Measurements from ENCODE around the gene HDC.

The HDC gene

GRCh38 chr15:50252556-50252955 lies 13.0 kb downstream of the HDC start:
- DNase-seq (ENCODE audit: low read depth in 2 of 2), result no peak

DNA sequence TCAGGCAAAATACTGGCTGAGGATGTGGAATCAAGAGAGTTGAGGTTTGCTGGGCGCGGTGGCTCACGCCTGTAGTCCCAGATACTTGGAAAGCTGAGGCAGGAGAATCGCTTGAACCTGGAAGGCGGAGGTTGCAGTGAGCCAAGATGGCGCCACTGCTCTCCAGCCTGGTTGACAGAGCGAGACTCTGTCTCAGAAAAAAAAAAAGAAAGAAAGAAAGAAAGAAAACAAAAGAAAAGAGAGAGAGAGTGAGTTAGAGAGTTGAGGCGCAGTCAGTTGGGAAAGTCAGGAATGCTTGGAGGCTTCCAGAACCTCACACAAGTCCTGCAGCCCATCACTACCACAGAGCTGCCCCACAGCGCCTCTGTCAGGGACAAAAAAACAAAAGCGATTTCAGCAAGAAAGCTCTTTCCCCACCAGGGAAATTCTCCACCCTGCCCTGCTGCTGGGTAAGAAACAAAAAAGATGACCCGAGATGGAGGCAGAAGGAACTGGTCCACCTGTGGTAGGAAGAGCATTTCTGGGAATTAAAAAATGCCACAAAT lies 13.8 kb downstream of the HDC start:
- DNase-seq (ENCODE audit: low read depth in 2 of 2), result no peak

DNA sequence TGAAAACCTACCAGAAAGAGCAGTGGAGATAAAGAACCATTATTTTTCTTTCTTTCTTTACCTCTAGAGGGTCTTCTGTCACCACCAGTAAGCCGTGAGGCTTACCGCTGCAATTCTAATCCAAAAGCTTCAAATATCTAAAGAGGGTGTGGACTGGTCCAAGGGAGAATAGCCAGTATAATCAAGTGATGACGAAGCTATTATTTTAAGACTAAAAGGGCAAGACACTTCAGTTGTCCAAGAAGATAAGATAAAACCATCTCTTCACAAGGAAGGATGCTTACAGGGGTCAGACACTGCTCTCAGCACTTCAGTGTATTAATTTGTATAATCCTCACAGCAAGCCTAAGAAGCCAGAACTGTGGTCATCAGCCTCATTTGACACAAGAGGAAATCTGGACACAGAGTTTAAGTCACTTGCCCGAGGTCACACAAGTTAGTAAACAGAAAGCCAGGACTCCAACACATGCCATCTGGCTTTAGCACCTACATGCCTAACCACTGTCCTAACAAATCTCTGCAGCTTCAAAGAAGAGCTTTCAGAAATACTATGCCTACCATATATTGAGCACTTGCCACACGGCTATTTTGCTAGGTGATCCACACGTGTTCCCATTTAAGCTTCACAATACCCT lies 14.6 kb downstream of the HDC start:
- DNase-seq (ENCODE audit: low read depth in 2 of 2), result no peak

DNA sequence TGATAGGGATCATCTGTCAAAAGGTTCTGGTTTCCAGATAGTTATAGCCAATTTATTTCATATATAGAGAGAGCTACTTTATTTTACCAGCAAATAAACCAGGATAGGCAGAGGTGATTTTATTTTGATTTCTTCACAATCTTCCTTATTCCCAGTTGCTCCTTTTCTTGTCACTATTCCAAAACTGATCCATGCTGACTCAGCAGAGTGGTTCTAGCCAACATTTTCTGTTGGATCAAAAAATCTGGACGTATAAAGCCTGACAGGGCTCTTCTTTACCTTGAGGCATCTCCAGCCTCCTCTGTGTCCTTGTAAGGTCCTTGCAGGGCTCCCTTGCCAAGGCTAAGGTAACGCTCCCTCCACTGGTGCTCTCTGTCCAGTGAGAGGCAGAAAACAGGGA lies 15.8 kb downstream of the HDC start:
- no peak for DNase-seq (ENCODE audit: low read depth in 2 of 2)

- no peak for DNase-seq (ENCODE audit: low read depth in 2 of 2)
These were observed 16.4 kb downstream of the HDC start for GRCh38 chr15:50248994-50249582.

- no peak for DNase-seq (ENCODE audit: low read depth in 2 of 2)
These were observed 17.5 kb downstream of the HDC start for GRCh38 chr15:50247819-50248655.

- no peak for DNase-seq (ENCODE audit: low read depth in 2 of 2)
These were observed 18.9 kb downstream of the HDC start for GRCh38 chr15:50246631-50247030.

GRCh38 chr15:50244959-50245624 lies 20.4 kb downstream of the HDC start:
- no peak for DNase-seq (ENCODE audit: low read depth in 2 of 2)

GRCh38 chr15:50244153-50244552 lies 21.4 kb downstream of the HDC start:
- DNase-seq (ENCODE audit: low read depth in 2 of 2), result no peak

DNA sequence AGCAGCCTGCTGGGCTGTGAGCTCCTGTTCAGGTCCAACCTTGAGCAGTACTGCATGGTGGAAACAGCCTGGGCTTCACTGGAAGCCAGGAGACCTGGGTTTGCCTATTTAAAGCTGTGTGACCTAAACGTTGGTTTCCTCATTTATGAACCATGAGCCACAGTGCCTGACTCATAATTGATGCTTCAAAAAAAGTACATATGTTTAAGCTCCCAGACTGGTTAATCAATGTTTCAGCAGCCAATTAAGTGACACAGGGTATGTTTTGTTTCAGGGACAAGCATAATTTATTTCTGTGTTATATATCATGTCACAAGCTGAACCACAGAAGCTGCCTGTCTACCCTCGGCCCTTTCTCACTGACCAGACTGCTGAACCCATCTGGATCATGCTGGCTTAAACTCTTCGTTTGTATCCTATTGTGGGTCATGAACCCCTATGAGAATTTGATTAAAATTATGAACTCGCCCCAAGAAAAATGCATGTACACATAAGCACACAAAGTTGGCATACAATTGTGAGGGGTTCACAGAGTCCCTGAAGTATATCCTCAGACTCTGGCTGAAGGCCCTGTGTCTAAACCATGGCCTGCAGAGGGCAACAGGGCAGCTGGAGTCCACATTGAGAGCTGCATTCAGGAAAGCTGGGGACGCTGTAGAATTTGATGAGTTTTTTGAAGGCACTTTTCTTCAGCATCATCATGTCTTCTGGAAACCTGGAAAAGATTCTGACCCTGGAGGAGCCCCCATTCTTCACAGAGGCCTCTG lies 23.7 kb downstream of the HDC start:
- no peak for DNase-seq (ENCODE audit: low read depth in 2 of 2)

GRCh38 chr15:50238255-50238654 lies 27.3 kb downstream of the HDC start:
- DNase-seq (ENCODE audit: low read depth in 2 of 2), result no peak

DNA sequence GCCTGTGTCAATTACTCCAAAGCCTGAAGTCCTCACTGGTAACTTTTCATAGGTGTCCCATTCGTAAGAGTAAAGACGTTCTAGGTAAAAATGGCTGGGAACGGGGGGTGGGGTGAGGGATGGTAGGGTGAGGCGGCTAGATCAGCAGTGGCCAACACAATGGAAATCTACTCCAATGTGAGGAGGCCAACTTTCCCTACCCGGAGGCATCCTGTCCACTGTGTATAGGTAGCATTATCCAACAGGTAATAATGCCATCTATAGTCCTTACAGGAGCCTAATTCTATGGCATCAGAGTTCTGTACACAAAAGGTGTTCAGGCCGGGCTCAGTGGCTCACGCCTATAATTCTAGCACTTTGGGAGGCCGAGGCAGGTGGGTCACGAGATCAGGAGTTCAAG lies 29.1 kb downstream of the HDC start:
- no peak for DNase-seq (ENCODE audit: low read depth in 2 of 2)

DNA sequence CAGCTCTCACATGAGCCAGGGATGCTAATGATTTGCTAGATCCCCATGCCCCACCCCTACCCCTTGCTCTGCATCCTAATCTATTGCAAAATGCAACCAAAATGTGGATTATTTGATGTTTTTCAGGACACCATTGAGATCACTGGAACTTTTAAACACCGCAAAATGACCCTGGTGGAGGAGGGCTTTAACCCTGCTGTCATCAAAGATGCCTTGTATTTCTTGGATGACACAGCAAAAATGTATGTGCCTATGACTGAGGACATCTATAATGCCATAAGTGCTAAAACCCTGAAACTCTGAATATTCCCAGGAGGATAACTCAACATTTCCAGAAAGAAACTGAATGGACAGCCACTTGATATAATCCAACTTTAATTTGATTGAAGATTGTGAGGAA lies 29.7 kb downstream of the HDC start:
- DNase-seq (ENCODE audit: low read depth in 2 of 2), result no peak

DNA sequence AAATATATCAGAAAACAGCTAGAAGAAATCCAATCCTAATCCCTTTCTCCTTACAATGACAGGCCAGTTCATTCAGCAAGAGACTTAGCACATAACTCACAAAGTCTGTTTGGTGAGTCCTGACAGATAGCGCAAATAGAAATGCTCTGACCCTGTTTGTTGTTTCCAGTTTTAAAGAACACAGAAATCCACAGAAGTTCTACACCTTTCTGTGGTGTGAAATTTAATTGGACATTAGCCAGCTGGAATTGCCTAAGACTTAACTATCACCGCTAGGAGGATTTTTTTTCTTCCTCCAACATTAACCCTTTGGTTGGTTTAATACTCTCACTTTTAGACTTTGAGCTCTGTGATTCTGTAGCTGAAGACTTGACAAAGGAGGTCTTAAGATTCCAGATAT lies 30.8 kb downstream of the HDC start:
- no peak for DNase-seq (ENCODE audit: low read depth in 2 of 2)

DNA sequence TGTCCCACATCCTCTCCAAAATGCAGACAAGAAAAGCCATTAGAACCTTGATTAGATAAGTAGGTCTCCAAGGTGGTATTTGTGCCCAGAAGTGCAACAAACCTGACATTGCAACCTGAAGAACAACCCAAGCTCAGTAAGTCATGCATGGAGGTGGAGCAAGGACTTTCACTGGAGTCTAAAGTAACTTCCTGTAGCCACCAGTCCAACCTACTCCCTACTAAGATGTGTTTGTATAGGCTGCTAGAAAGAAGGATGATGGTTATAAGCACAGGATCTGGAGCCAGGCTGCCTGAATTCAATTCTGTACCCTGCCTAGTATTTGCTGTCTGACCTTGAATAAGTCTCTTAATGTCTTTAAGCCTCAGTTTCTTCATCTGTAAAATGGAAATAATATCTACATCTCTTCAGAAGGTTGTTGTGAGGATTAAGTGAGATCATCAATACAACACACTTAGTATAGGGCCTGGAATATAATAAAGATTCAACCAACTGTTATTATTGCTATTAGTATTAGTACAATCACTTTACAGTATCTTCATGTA lies 32.3 kb downstream of the HDC start:
- no peak for DNase-seq (ENCODE audit: low read depth in 2 of 2)

DNA sequence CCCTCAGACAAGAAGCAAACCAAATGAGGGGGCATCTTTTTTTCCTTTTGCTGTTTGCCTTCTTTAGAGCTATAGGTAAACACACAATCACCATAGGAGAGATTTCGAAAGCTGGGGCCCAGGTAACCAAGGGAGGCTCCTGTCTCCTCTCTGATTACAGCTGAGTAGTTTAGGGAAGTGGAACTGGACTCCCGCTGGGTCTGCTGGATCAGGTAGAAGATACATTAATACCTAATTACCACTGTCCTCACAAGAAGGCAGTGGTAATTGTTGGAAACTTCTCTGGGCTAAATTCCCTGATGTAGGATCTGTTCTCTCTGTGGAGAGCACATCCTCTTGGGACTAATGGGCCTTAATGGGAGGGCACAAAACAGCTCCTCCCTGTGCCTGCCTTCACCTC lies 32.7 kb downstream of the HDC start:
- no peak for DNase-seq (ENCODE audit: low read depth in 2 of 2)

GRCh38 chr15:50231761-50232160 lies 33.8 kb downstream of the HDC start:
- no peak for DNase-seq (ENCODE audit: low read depth in 2 of 2)

DNA sequence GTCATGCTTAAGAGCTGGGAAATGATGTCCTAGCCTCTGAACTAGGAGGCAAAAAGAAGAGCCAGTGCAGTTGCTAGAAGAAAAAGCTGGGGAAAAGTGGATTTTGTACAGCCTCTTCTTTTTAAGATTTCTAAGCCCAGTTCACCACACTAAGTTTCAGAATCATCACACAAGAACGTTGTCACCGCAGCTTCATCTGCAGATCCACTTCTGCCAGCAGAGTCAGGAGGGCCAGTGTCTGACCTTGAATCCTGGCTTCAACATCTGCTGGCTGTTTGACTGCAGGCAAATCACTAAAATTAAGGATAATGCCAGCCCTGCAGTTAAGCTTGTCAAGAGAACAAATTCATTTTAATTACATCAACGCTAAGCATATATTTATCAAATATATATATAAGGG lies 36.2 kb downstream of the HDC start:
- DNase-seq (ENCODE audit: low read depth in 2 of 2), result no peak

DNA sequence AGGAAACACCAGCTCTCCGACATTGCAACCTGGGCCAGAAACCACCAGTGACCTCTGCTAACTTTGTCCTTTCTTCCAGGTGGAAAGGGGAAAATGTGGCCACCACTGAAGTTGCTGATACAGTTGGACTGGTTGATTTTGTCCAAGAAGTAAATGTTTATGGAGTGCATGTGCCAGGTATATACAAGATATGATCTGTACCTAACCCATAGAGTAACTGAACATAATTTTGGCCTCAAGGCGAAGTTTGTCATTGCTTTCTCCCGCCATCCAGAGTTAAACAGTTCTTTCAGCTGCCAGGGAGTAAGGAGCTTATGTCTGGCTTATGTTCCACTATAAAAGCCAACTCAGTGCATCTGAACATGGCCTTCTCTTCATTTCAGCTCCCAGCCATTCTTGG lies 36.7 kb downstream of the HDC start:
- no peak for DNase-seq (ENCODE audit: low read depth in 2 of 2)

GRCh38 chr15:50227076-50227475 lies 38.5 kb downstream of the HDC start:
- DNase-seq (ENCODE audit: low read depth in 2 of 2), result no peak

GRCh38 chr15:50225938-50226337 lies 39.6 kb downstream of the HDC start:
- no peak for DNase-seq (ENCODE audit: low read depth in 2 of 2)

Data from stimulated activated CD4-positive, alpha-beta T cell treated with anti-CD3 and anti-CD28 coated beads, Interleukin-1b, Interleukin-23, amount 100 ng/mL, for 4 hours (primary cell).